Measurements from ENCODE around the gene THEM4.

Gene THEM4

GRCh38 chr1:151909167-151910149 lies at the start of gene THEM4:
TSS of gene THEM4 (minus strand) at chr1:151909511. CDS start at chr1:151909458, 53 bp downstream.
- peak; percentile 97 for DNase-seq (ENCODE audit: low read depth)
- TF ChIP-seq CTCF (IDR thresholded peaks at IDR 0.05; ENCODE audit: low read length, missing control alignments) = no peak
- peak within 1 kb of the TSS; percentile 89 for H3K4me3 ChIP-seq (replicated peaks; ENCODE audit: low read depth, low read length)

- DNase-seq (ENCODE audit: low read depth) = no peak
- no peak overlapping the region for H3K4me3 ChIP-seq (replicated peaks; ENCODE audit: low read depth, low read length)
- no peak for TF ChIP-seq CTCF (IDR thresholded peaks at IDR 0.05; ENCODE audit: low read length, missing control alignments)
Measured at GRCh38 chr1:151958959-151959358, 49.6 kb upstream of the THEM4 start.

GRCh38 chr1:151956957-151957497 lies 47.7 kb upstream of the THEM4 start:
- no peak for DNase-seq (ENCODE audit: low read depth)
- no peak overlapping the region for H3K4me3 ChIP-seq (replicated peaks; ENCODE audit: low read depth, low read length)
- no peak for TF ChIP-seq CTCF (IDR thresholded peaks at IDR 0.05; ENCODE audit: low read length, missing control alignments)

GRCh38 chr1:151953409-151954094 lies 44.2 kb upstream of the THEM4 start:
- H3K4me3 ChIP-seq (replicated peaks; ENCODE audit: low read depth, low read length) = no peak overlapping the region
- no peak for TF ChIP-seq CTCF (IDR thresholded peaks at IDR 0.05; ENCODE audit: low read length, missing control alignments)
- no peak for DNase-seq (ENCODE audit: low read depth)

GRCh38 chr1:151952811-151953210 lies 43.5 kb upstream of the THEM4 start:
- no peak overlapping the region for H3K4me3 ChIP-seq (replicated peaks; ENCODE audit: low read depth, low read length)
- TF ChIP-seq CTCF (IDR thresholded peaks at IDR 0.05; ENCODE audit: low read length, missing control alignments) = no peak
- DNase-seq (ENCODE audit: low read depth) = no peak

- TF ChIP-seq CTCF (IDR thresholded peaks at IDR 0.05; ENCODE audit: low read length, missing control alignments) = no peak
- DNase-seq (ENCODE audit: low read depth) = no peak
- no peak overlapping the region for H3K4me3 ChIP-seq (replicated peaks; ENCODE audit: low read depth, low read length)
Measured at GRCh38 chr1:151949371-151950193, 40.3 kb upstream of the THEM4 start.

All from fibroblast of pulmonary artery (primary cell).